MM.1S (cell line): ENCODE results near the gene SLC22A17.

ENCODE experiments used
- CTCF ChIP-seq: fragments of 300-600 bp; sonication (generic); IDR thresholded peaks from 2 replicates; pipeline ENCODE4 v1.5.1; 2016; ENCODE audit warnings: antibody characterized with exemption, low read length, mixed read lengths
- EZH2 ChIP-seq: fragments of 300-600 bp; sonication (generic); optimal IDR thresholded peaks from 2 replicates; pipeline ENCODE3; 2017; ENCODE audit warnings: low read depth, mild to moderate bottlenecking, antibody characterized with exemption, low read length, mixed read lengths
- EZH2phosphoT487 ChIP-seq: fragments of 300-600 bp; sonication (generic); IDR thresholded peaks from 2 replicates; pipeline ENCODE4 v1.6.1; 2018; ENCODE audit warnings: antibody characterized with exemption, low read length

- no peak for TF ChIP-seq CTCF
- no peak for TF ChIP-seq EZH2phosphoT487
- TF ChIP-seq EZH2 = no peak
These were observed 44.7 kb downstream of the SLC22A17 start for GRCh38 chr14:23307687-23308644.
